HCT116 (cell line): ENCODE data around the gene DPH6. TPM values are rescaled to one million over a fixed set of nuclear protein-coding genes. Genes with fewer than 3 reads are reported as not detected.

ENCODE experiments used
- ATAC-seq: fragments of 200-7000 bp; cut with Tn5 transposase; 2 replicates; pipeline ENCODE4 v1.9.1; 2020; ENCODE audit warnings: mild to moderate bottlenecking, moderate library complexity
- BruUV-seq: library from RNA; stranded (reverse); fragments of 400-500 nt; replicated peaks from 2 replicates; lab custom pipeline; 2021; lab: Mats Ljungman, UMichigan
- CTCF ChIA-PET: fragments of 300-600 bp; sonication (Branson Sonifier 250); formaldehyde crosslinking; loops from one replicate; lab custom pipeline; 2021; ENCODE audit warnings: antibody characterized with exemption; lab: Charles Lee
- POLR2A ChIA-PET: fragments of 300-600, 350-600 bp; sonication (Branson Sonifier 250); formaldehyde crosslinking; loops from one replicate; lab custom pipeline; 2021; ENCODE audit warnings: antibody characterized with exemption; lab: Charles Lee
- RAD21 ChIA-PET, 2 experiments: fragments of 300-600 bp; sonication (Branson Sonifier 250); formaldehyde crosslinking; loops; one replicate each; lab custom pipeline; 2023; ENCODE audit warnings: low total read pairs in 2 of 2; ENCODE audit not compliant: uncharacterized antibody in 2 of 2, unreplicated experiment in 2 of 2, low non-redundant PET in 1 of 2; lab: Charles Lee
- DNase-seq: peaks from one replicate; pipeline ENCODE4 v3.0.0-alpha.2; 2010; ENCODE audit warnings: low read depth, low spot score
- H2AFZ ChIP-seq: fragments of 200-600 bp; shearing (Covaris generic), sonication (generic); 2 replicates; pipeline ENCODE4 v1.6.1; 2017; ENCODE audit warnings: low read depth, mixed run types, mixed read lengths, antibody characterized with exemption, low read length; ENCODE audit not compliant: poor library complexity, severe bottlenecking
- H3K27ac ChIP-seq: 2 replicates; pipeline ENCODE4 v1.5.1; 2012; ENCODE audit warnings: low read depth, low read length
- H3K27me3 ChIP-seq: fragments of 200-600 bp; sonication (generic); 2 replicates; pipeline ENCODE4 v1.6.1; 2016; ENCODE audit warnings: mixed run types, low read length, mixed read lengths; ENCODE audit not compliant: insufficient read depth
- H3K36me3 ChIP-seq, 2 experiments: fragments of 200-500 bp in 1 of 2; fragments of 200-600 bp in 1 of 2; sonication (Bioruptor generic) in 1 of 2; sonication (generic) in 1 of 2; 2 replicates each; pipeline versions ENCODE4 v1.5.1 to v1.6.1; 2014 to 2016; ENCODE audit warnings: low read length in 2 of 2, inconsistent platforms in 1 of 2, mixed read lengths in 1 of 2, mixed run types in 1 of 2; ENCODE audit not compliant: insufficient read depth in 2 of 2, control insufficient read depth in 1 of 2
- H3K4me1 ChIP-seq, 2 experiments: fragments of 200-600 bp in 1 of 2; sonication (generic) in 1 of 2; 2 replicates each; pipeline versions ENCODE4 v1.5.1 to v1.6.1; 2012 to 2017; ENCODE audit warnings: low read length in 2 of 2, inconsistent platforms in 1 of 2, mild to moderate bottlenecking in 1 of 2, mixed read lengths in 1 of 2, mixed run types in 1 of 2, moderate library complexity in 1 of 2; ENCODE audit not compliant: insufficient read depth in 2 of 2, control insufficient read depth in 1 of 2
- H3K4me2 ChIP-seq: fragments of 200-600 bp; sonication (generic); 2 replicates; pipeline ENCODE4 v1.6.1; 2017; ENCODE audit warnings: mixed run types, low read length, mixed read lengths
- H3K4me3 ChIP-seq, 2 experiments: fragments of 200-600 bp in 1 of 2; sonication (generic) in 1 of 2; replicated peaks in 1 of 2; 2 replicates each; pipeline ENCODE4 v1.5.1; 2011 to 2016; ENCODE audit warnings: low read length in 2 of 2, control low read depth in 1 of 2, low read depth in 1 of 2, mild to moderate bottlenecking in 1 of 2, mixed read lengths in 1 of 2, mixed run types in 1 of 2
- H3K79me2 ChIP-seq: fragments of 200-600 bp; sonication (generic); 2 replicates; pipeline ENCODE4 v1.6.1; 2017; ENCODE audit warnings: mild to moderate bottlenecking, mixed run types, low read length, moderate library complexity, mixed read lengths; ENCODE audit not compliant: insufficient read depth
- H3K9ac ChIP-seq: fragments of 200-600 bp; sonication (generic); 2 replicates; pipeline ENCODE4 v1.6.1; 2016; ENCODE audit warnings: low read length, mixed read lengths
- H3K9me2 ChIP-seq: fragments of 200-600 bp; sonication (generic), shearing (Covaris generic); 2 replicates; pipeline ENCODE4 v1.6.1; 2017; ENCODE audit warnings: mixed run types, mild to moderate bottlenecking, moderate library complexity; ENCODE audit not compliant: insufficient read depth
- H3K9me3 ChIP-seq, 2 experiments: fragments of 200-500 bp in 1 of 2; fragments of 200-600 bp in 1 of 2; sonication (Bioruptor generic) in 1 of 2; sonication (generic) in 1 of 2; 2 replicates each; pipeline ENCODE4 v1.6.1; 2014 to 2017; ENCODE audit warnings: low read length in 2 of 2, mixed read lengths in 2 of 2, inconsistent platforms in 1 of 2, low read depth in 1 of 2, mild to moderate bottlenecking in 1 of 2, mixed run types in 1 of 2, moderate library complexity in 1 of 2; ENCODE audit not compliant: control insufficient read depth in 1 of 2, insufficient read depth in 1 of 2
- H4K20me1 ChIP-seq: fragments of 200-600 bp; sonication (generic), shearing (Covaris generic); 2 replicates; pipeline ENCODE4 v1.6.1; 2017; ENCODE audit warnings: mixed run types, mild to moderate bottlenecking, moderate library complexity; ENCODE audit not compliant: insufficient read depth
- CEBPB ChIP-seq: IDR thresholded peaks from 2 replicates; pipeline ENCODE4 v1.6.1; 2012; ENCODE audit warnings: low read depth
- CTCF ChIP-seq, 3 experiments: fragments of 200-600 bp in 1 of 3; sonication (generic) in 1 of 3; IDR thresholded peaks in 2 of 3; conservative IDR thresholded peaks in 1 of 3; 2 replicates each; pipeline ENCODE4 v1.5.1; 2012 to 2017; ENCODE audit warnings: low read depth in 2 of 3, low read length in 2 of 3, antibody characterized with exemption in 1 of 3, borderline replicate concordance in 1 of 3, control low read depth in 1 of 3, mild to moderate bottlenecking in 1 of 3, mixed read lengths in 1 of 3, mixed run types in 1 of 3, moderate library complexity in 1 of 3; ENCODE audit not compliant: insufficient read depth in 1 of 3
- EGR1 ChIP-seq: IDR thresholded peaks from 2 replicates; pipeline ENCODE4 v1.6.1; 2012; ENCODE audit warnings: low read depth
- EZH2phosphoT487 ChIP-seq: fragments of 200-600 bp; IDR thresholded peaks from 2 replicates; pipeline ENCODE4 v1.6.1; 2018; ENCODE audit warnings: antibody characterized with exemption, borderline replicate concordance
- POLR2A ChIP-seq: IDR thresholded peaks from 2 replicates; pipeline ENCODE4 v1.7.0; 2011; ENCODE audit warnings: borderline replicate concordance; ENCODE audit not compliant: insufficient read depth, insufficient read length; ENCODE audit errors: extremely low read depth
- POLR2AphosphoS5 ChIP-seq: IDR thresholded peaks from 2 replicates; pipeline ENCODE4 v1.6.1; 2011; ENCODE audit warnings: mild to moderate bottlenecking, low read depth, low read length, moderate library complexity
- RAD21 ChIP-seq: IDR thresholded peaks from 2 replicates; pipeline ENCODE4 v1.6.1; 2012; ENCODE audit warnings: low read depth, mild to moderate bottlenecking
- SIN3A ChIP-seq: IDR thresholded peaks from 2 replicates; pipeline ENCODE4 v1.6.1; 2012; ENCODE audit warnings: low read depth
- ZFX ChIP-seq: fragments of 450-650 bp; IDR thresholded peaks from 2 replicates; pipeline ENCODE4 v1.6.1; 2017
- intact Hi-C: fragments of 100-400 bp; cut with micrococcal nuclease; formaldehyde crosslinking; loops from 2 replicates; pipeline ENCODE4 v1.10.0; 2022
- total RNA-seq: library from RNA; stranded (reverse); gene quantifications from one replicate; pipeline ENCODE4 v1.2.1, GENCODE V29; 2021; ENCODE audit not compliant: unreplicated experiment
- TF ChIP-seq, protein P1 (sequence below): IDR thresholded peaks from 2 replicates; pipeline ENCODE4 v1.6.1; 2012
- TF ChIP-seq, protein P2 (sequence below): IDR thresholded peaks from 2 replicates; pipeline ENCODE4 v1.6.1; 2012
- TF ChIP-seq, protein P3 (sequence below): IDR thresholded peaks from 2 replicates; pipeline ENCODE4 v1.6.1; 2012; ENCODE audit warnings: low read depth

DPH6 gene
- total RNA-seq, 1 experiment from 2014 or later, result 18.2 TPM

GRCh38 chr15:35555244-35555643, 9.3 kb upstream of the DPH6 start:
- Histone ChIP-seq H3K36me3 (no peaks in the 10 kb centered on the region), H2AFZ (no peak overlapping the region), H3K4me2 (no peak overlapping the region), H4K20me1 (no peaks in the 10 kb centered on the region), H3K9ac (no peak overlapping the region), H3K9me2 (no peaks in the 10 kb centered on the region), H3K79me2 (no peaks in the 10 kb centered on the region), H3K27me3 (no peaks in the 10 kb centered on the region), H3K4me1 (peaks cover 12 to 14% of the 10 kb centered on the region in 2 experiments), H3K9me3 (no peaks in the 10 kb centered on the region), H3K27ac (no peak overlapping the region), H3K4me3 (no peak overlapping the region)
- intact Hi-C loops, result no loop called here
- no TSS peak for BruUV-seq
- DNase-seq, result no peak
- ChIA-PET POLR2A (interaction anchor here (0.7 to 1.1 kb wide), 2 partner anchors 8 to 9 kb away, joined by 3 read pairs; partner anchors contain the start of gene DPH6), RAD21 (no interaction called here), CTCF (no interaction called here)
- no peak for ATAC-seq
- no peak for TF ChIP-seq POLR2AphosphoS5
- no peak for TF ChIP-seq EZH2phosphoT487
- TF ChIP-seq CTCF (IDR thresholded peaks at IDR 0.05 in 2 of 3, conservative IDR thresholded peaks at IDR 0.05 in 1 of 3; ENCODE audit: borderline replicate concordance in 1 of 3, insufficient read depth in 1 of 3, low read depth in 2 of 3, low read length in 2 of 3), result no peak
- TF ChIP-seq RAD21, result no peak
- TF ChIP-seq, protein P1, sequence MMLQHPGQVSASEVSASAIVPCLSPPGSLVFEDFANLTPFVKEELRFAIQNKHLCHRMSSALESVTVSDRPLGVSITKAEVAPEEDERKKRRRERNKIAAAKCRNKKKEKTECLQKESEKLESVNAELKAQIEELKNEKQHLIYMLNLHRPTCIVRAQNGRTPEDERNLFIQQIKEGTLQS, result no peak
- TF ChIP-seq, protein P2, sequence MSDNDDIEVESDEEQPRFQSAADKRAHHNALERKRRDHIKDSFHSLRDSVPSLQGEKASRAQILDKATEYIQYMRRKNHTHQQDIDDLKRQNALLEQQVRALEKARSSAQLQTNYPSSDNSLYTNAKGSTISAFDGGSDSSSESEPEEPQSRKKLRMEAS, result no peak
- TF ChIP-seq POLR2A, result no peak
- no peak for TF ChIP-seq CEBPB
- TF ChIP-seq, protein P3, sequence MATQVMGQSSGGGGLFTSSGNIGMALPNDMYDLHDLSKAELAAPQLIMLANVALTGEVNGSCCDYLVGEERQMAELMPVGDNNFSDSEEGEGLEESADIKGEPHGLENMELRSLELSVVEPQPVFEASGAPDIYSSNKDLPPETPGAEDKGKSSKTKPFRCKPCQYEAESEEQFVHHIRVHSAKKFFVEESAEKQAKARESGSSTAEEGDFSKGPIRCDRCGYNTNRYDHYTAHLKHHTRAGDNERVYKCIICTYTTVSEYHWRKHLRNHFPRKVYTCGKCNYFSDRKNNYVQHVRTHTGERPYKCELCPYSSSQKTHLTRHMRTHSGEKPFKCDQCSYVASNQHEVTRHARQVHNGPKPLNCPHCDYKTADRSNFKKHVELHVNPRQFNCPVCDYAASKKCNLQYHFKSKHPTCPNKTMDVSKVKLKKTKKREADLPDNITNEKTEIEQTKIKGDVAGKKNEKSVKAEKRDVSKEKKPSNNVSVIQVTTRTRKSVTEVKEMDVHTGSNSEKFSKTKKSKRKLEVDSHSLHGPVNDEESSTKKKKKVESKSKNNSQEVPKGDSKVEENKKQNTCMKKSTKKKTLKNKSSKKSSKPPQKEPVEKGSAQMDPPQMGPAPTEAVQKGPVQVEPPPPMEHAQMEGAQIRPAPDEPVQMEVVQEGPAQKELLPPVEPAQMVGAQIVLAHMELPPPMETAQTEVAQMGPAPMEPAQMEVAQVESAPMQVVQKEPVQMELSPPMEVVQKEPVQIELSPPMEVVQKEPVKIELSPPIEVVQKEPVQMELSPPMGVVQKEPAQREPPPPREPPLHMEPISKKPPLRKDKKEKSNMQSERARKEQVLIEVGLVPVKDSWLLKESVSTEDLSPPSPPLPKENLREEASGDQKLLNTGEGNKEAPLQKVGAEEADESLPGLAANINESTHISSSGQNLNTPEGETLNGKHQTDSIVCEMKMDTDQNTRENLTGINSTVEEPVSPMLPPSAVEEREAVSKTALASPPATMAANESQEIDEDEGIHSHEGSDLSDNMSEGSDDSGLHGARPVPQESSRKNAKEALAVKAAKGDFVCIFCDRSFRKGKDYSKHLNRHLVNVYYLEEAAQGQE, result no peak
- TF ChIP-seq EGR1, result no peak
- TF ChIP-seq ZFX, result no peak
- no peak for TF ChIP-seq SIN3A
